Measurements from ENCODE around the gene TSHZ2.
"Not testable (repeated sequence)": the region's sequence is repeated elsewhere in the genome, so short reads cannot be mapped to it uniquely, and the experiment has no call there.

The TSHZ2 gene

DNA sequence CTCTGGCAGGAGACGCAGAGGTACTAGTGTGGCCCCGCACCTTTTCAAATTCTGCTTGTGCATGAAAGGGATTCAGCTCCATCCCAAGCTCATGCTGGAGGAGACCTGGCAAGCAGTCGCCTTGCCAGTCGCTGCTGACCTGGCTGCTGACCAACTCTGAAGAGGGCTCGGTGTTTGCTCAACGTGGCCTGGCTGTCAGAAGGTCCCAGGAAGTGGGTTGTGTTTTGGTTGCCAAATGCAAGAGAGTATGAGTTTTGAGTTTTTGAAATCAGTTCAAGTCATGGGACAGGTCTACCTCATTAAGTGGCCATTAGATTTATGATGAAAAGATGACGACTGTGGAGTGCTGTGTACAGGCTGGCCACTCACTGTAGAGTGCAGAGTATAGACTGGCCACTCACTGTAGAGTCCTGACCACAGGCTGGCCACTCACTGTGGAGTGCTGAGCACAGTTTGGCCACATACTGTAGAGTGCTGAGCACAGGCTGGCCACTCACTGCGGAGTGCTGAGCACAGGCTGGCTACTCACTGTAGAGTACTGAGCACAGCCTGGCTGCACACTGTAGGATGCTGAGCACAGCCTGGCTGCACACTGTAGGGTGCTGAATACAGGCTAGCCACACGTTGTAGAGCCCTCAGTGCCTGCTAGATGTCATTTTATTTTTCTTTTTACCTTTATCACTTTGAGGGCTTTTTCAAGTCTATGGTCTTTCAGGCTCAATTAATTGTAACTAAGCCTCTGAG lies 427.6 kb downstream of the TSHZ2 start:
- DNase-seq = no peak

GRCh38 chr20:53402233-53403005 lies 430.3 kb downstream of the TSHZ2 start:
- no peak for DNase-seq

DNA sequence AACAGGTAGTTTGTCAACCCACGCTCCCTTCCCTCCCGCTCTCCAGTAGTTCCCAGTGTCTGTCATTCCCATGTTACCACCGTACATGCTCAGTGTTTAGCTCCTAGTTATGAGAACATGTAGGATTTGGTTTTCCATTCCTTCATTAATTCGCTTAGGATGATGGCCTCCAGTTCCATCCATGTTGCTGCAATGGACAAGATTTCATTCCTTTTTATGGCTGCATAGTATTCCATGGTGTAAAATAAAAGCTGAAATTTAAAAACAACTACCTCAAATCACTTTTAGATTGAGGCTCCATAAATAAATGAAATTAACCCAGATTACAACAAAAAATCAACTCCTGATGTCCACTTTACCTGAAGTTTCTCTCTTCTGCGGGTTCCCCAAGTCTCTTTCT lies 430.9 kb downstream of the TSHZ2 start:
- DNase-seq = no peak

DNA sequence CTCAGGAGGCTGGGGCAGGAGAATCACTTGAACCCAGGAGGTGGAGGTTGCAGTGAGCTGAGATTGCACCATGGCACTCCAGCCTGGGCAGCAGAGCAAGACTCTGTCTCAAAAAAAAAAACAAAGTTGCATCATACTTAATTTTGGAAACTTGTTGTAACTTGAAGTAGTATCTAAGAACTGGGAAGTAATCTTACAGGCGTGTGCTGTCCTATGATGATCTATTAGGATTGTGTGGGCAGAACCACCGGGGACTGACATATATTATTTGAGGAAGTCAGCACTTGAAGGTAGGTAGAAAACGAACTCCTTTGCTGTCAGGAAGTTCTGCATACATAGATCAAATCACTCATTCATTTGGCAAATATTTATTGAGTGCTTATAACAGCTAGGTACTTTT lies 433.0 kb downstream of the TSHZ2 start:
- DNase-seq = no peak

GRCh38 chr20:53406580-53406979 lies 434.4 kb downstream of the TSHZ2 start:
- no peak for DNase-seq

DNA sequence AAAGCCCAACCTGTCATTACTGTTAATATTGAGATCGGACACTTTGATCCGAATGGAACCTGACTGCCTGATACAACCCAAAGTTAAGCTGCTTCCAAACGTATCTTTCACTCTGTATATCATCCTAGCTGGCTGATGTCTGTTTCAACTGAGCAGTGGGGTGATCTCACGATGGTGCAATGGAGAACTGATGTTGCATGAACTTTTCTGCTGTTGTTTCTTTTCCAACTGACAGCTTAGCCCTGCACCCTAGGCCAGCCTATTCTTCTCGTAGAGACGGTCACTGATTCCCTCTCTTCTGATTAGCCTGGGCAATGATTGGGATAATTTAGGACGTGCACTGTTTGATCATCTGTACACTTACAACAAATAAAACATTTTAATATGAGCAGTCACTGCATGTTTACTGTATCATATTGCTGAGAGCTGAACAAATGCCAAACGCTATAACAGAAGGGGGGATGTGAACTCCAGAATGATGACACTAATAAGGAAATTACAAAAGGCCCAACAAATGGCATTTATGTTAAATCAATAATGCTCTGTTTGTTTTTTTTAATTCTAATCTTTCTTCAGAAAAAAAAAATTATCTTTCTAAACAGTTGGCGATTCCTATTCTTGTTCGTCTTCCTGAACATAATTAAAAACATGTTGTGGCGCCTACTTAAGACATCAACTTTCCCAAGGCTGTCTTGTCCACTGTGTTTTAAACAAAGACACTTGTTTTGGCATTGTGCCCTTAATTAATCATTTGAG lies 436.7 kb downstream of the TSHZ2 start:
- DNase-seq = no peak

- DNase-seq = no peak
Observed at GRCh38 chr20:53409447-53409717, 437.2 kb downstream of the TSHZ2 start.

GRCh38 chr20:53411129-53411528 lies 439.0 kb downstream of the TSHZ2 start:
- DNase-seq = no peak

DNA sequence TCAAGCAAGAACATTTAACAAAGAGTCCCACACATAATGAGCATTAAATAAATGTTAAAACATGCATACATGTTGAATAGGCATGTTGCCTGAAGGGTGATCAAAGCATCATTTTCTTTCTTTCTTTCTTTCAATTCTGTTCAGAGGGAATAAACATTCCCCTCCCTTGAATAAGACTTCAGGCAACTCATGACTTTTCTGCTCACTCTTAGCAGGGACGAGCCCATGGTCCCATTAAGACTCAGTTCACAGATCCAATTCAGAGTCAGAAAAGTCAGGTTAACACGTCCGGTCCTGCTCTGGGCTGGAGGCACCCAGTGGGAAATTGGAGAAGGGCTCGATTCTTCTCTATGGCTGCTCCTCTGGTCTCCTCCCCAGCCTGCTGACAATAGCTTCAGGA lies 439.7 kb downstream of the TSHZ2 start:
- no peak for DNase-seq

DNA sequence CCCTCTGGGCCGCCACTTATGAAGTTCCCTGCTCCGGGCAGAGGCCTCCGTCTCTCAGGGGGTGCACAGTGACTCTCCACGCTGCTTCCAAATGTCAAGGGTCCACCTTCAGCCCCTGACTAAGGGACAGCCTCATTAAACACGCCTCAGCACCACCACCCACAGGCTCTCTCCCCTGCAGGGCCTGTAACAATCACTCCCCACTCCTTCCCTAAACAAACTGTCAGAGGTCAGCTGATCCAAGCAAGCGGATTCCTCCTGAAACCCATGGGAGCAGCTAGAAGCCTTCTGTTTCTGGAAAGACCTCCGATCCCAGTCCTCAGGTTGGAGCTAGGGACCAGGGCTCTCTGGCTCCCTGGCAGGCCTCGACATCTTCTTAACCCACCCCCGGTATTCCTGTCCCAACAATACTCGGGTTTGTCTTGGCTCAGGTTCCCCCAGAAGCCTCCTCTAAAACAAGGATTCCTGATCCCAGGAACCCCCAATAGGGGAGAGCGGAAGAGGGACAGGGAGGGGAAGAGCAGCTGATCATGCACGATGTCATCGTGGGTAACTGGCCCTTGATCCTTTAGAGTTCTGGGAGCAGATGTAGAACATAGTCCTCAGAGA lies 440.5 kb downstream of the TSHZ2 start:
- DNase-seq = no peak

- no peak for DNase-seq
Observed at GRCh38 chr20:53413186-53413631, 441.1 kb downstream of the TSHZ2 start.

- DNase-seq = not testable (repeated sequence)
Observed at GRCh38 chr20:53413845-53414244, 441.7 kb downstream of the TSHZ2 start.

GRCh38 chr20:53419693-53420460 lies 447.7 kb downstream of the TSHZ2 start:
- no peak for DNase-seq

DNA sequence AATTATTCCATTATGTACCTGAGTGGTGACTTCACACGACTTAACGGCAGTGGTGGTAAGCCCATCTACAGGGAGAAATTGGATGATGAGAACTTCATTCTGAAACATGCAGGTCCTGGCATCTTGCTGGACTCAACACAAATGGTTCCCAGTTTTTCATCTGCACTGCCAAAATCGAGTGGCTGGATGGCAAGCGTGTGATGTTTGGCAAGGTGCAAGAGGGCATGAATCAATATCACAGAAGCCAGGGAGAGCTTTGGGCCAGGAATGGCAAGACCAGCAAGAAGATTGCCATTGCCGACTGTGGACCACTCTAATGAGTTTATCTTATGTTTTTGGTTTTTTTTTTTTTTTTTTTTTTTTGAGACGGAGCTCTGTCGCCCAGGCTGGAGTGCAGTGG lies 449.2 kb downstream of the TSHZ2 start:
- no peak for DNase-seq

DNA sequence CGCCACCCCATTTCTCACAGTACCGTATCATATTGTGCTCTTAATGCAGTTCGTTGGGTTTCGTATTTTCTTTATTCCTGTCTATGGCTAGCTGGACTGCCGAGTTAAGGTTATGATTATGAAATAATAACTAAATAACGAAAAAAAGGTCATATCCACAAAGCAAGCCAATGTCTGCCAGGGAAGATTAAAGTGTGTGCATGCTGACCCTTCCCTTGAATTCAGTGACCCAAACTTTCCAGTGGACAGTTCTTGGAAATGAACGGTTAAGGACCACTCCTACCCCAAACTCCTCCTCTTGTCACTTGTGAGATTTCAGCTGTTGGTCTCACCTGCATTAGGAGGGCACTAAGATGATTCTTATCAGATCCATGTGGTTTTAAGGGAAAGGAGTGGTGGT lies 449.9 kb downstream of the TSHZ2 start:
- DNase-seq = no peak

DNA sequence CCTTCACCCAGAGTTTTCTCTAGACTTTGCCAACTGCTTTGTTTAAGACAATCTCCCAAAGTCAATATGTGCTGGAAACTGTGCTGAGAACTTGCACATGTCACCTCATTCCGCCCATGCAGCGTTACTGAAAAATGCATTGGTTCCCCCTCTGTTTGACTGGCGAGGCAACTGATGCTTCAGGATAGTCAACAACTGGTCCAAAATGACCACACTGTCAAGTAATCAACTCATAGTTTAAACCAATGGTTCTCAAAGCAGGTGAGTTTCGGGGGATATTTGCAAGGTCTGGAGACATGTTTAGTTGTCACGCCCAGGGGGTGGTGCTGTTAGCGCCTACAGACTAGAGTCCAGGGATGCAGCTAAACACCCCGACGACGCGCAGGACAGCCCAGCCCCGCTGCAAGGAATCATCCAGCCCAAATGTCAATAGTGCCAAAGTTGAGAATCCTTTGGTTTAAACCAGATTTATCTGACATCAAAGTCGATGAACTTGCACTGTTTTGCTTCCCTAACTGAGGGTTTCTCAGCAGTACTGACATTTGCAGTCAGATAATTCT lies 451.5 kb downstream of the TSHZ2 start:
- no peak for DNase-seq

GRCh38 chr20:53425481-53425880 lies 453.3 kb downstream of the TSHZ2 start:
- no peak for DNase-seq

DNA sequence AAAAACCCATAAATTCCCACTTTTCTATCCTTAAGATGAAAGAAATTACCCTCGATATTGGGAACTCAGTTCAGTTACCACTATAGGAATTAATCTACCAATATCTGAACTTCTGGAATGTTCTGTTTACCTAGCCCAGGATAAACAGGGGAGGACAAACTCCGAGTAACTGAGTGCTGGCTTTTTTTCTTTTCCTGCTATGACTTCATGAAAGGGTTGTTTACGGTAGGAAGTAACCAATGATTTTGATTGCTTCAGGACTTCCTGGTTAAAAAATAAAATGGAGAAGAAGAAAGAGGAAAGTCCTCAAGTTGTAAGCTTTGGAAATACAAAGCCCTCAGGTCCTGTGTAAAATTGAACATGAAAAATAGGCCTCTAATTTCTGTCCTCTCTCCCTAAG lies 453.8 kb downstream of the TSHZ2 start:
- no peak for DNase-seq

- no peak for DNase-seq
Observed at GRCh38 chr20:53426766-53427312, 454.7 kb downstream of the TSHZ2 start.

GRCh38 chr20:53427951-53428350 lies 455.8 kb downstream of the TSHZ2 start:
- DNase-seq = no peak

DNA sequence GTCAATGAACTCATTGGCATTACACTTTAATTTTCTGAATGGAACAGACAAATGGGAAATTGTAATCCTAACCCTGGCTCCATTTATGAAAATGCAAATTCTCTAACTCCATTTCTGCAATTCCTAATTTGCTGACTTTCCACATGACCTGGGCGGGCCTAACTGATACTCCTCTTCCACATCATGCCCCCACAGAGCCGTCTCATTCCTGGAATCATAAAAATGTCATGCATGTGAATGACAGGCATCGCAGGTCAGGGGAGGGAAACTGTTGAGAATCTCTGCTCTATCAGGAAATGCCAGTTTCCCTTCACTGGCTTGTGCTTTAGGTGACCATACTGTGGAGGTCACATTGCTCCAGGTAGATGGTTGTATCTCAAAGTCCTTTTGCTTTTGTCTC lies 456.4 kb downstream of the TSHZ2 start:
- no peak for DNase-seq

- no peak for DNase-seq
Observed at GRCh38 chr20:53428996-53429395, 456.8 kb downstream of the TSHZ2 start.
